MM.1S (cell line): ENCODE results near the gene KDM6A.
"Not testable (repeated sequence)": the region's sequence is repeated elsewhere in the genome, so short reads cannot be mapped to it uniquely, and the experiment has no call there.

Source experiments
- DNase-seq: peaks from one replicate; pipeline ENCODE4 v3.0.0-alpha.2; 2015
- H2AFZ ChIP-seq: fragments of 300-600 bp; sonication (generic); 2 replicates; pipeline ENCODE4 v1.6.0; 2016; ENCODE audit warnings: antibody characterized with exemption, low read length
- H3F3A ChIP-seq: fragments of 300-600 bp; sonication (generic); 2 replicates; pipeline ENCODE4 v1.6.1; 2016; ENCODE audit warnings: mild to moderate bottlenecking, antibody characterized with exemption, low read length, moderate library complexity, mixed read lengths; ENCODE audit not compliant: insufficient read depth
- H3K27ac ChIP-seq: fragments of 300-600 bp; sonication (generic); 2 replicates; pipeline ENCODE4 v1.5.1; 2016; ENCODE audit warnings: mild to moderate bottlenecking, low read length
- H3K27me3 ChIP-seq: fragments of 300-600 bp; sonication (generic); replicated peaks from 2 replicates; pipeline ENCODE4 v1.6.0; 2016; ENCODE audit warnings: low read length; ENCODE audit not compliant: insufficient read depth
- H3K36me3 ChIP-seq: fragments of 300-600 bp; sonication (generic); replicated peaks from 2 replicates; pipeline ENCODE4 v1.6.1; 2016; ENCODE audit warnings: mild to moderate bottlenecking, low read length, mixed read lengths; ENCODE audit not compliant: insufficient read depth
- H3K4me1 ChIP-seq: fragments of 300-600 bp; sonication (generic); 2 replicates; pipeline ENCODE4 v1.6.1; 2016; ENCODE audit warnings: low read length, mixed read lengths
- H3K4me2 ChIP-seq: fragments of 300-600 bp; sonication (generic); 2 replicates; pipeline ENCODE4 v1.6.0; 2016; ENCODE audit warnings: low read depth, low read length
- H3K4me3 ChIP-seq: fragments of 300-600 bp; sonication (generic); 2 replicates; pipeline ENCODE4 v1.5.1; 2016; ENCODE audit warnings: low read length, mixed read lengths
- H3K79me2 ChIP-seq: fragments of 300-600 bp; sonication (generic); 2 replicates; pipeline ENCODE4 v1.6.1; 2016; ENCODE audit warnings: mixed run types, low read length, mixed read lengths
- H3K9ac ChIP-seq: fragments of 300-600 bp; sonication (generic); 2 replicates; pipeline ENCODE4 v1.6.1; 2016; ENCODE audit warnings: low read length, mixed read lengths
- H3K9me2 ChIP-seq: fragments of 300-600 bp; sonication (generic); replicated peaks from 2 replicates; pipeline ENCODE4 v1.6.1; 2016; ENCODE audit warnings: mild to moderate bottlenecking, low read length, mixed read lengths; ENCODE audit not compliant: insufficient read depth
- H3K9me3 ChIP-seq: fragments of 300-600 bp; sonication (generic); replicated peaks from 2 replicates; pipeline ENCODE4 v1.6.1; 2016; ENCODE audit warnings: mild to moderate bottlenecking, low read length, mixed read lengths; ENCODE audit not compliant: insufficient read depth
- H4K20me1 ChIP-seq: fragments of 300-600 bp; sonication (generic); 2 replicates; pipeline ENCODE4 v1.6.1; 2016; ENCODE audit warnings: mild to moderate bottlenecking, low read length, moderate library complexity, mixed read lengths; ENCODE audit not compliant: insufficient read depth
- EZH2 ChIP-seq: fragments of 300-600 bp; sonication (generic); optimal IDR thresholded peaks from 2 replicates; pipeline ENCODE3; 2017; ENCODE audit warnings: low read depth, mild to moderate bottlenecking, antibody characterized with exemption, low read length, mixed read lengths
- EZH2phosphoT487 ChIP-seq: fragments of 300-600 bp; sonication (generic); IDR thresholded peaks from 2 replicates; pipeline ENCODE4 v1.6.1; 2018; ENCODE audit warnings: antibody characterized with exemption, low read length
- TF ChIP-seq, protein P1 (sequence below): fragments of 300-600 bp; sonication (generic); IDR thresholded peaks from 2 replicates; pipeline ENCODE4 v1.5.1; 2016; ENCODE audit warnings: antibody characterized with exemption, low read length, mixed read lengths

The KDM6A gene

DNA sequence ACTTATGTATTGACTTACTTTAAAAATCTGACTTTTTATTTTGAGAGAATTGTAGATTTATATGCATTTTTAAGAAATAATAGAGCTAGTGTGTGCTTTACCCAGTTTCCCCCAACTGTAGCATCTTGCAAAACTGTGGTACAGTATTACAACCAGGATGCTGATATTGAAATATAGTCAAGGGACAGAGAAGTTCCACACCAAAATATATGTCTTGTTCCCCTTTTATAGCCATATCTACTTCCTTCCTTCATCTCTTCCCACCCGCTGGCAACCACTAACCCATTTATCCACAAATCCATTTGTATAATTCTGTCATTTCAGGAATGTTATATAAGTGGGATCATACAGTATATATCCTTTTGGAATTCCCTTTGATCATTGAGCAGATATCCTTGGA, 16.8 kb downstream of the KDM6A start:
- peaks cover 95% of the 10 kb centered on the region for H3K79me2 ChIP-seq
- no peak for DNase-seq
- no peaks in the 10 kb centered on the region for H3F3A ChIP-seq
- H3K9me2 ChIP-seq, result no peaks in the 10 kb centered on the region
- peaks cover 3% of the 10 kb centered on the region for H4K20me1 ChIP-seq
- H2AFZ ChIP-seq, result no peak overlapping the region
- H3K4me2 ChIP-seq, result no peak overlapping the region
- no peaks in the 10 kb centered on the region for H3K4me1 ChIP-seq
- H3K9ac ChIP-seq, result no peak overlapping the region
- TF ChIP-seq, protein P1, sequence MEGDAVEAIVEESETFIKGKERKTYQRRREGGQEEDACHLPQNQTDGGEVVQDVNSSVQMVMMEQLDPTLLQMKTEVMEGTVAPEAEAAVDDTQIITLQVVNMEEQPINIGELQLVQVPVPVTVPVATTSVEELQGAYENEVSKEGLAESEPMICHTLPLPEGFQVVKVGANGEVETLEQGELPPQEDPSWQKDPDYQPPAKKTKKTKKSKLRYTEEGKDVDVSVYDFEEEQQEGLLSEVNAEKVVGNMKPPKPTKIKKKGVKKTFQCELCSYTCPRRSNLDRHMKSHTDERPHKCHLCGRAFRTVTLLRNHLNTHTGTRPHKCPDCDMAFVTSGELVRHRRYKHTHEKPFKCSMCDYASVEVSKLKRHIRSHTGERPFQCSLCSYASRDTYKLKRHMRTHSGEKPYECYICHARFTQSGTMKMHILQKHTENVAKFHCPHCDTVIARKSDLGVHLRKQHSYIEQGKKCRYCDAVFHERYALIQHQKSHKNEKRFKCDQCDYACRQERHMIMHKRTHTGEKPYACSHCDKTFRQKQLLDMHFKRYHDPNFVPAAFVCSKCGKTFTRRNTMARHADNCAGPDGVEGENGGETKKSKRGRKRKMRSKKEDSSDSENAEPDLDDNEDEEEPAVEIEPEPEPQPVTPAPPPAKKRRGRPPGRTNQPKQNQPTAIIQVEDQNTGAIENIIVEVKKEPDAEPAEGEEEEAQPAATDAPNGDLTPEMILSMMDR, result no peak
- TF ChIP-seq EZH2phosphoT487 (no peak), EZH2 (no peak)
- no peaks in the 10 kb centered on the region for H3K27me3 ChIP-seq
- no peak overlapping the region for H3K4me3 ChIP-seq
- H3K36me3 ChIP-seq, result no peaks in the 10 kb centered on the region
- H3K9me3 ChIP-seq, result no peaks in the 10 kb centered on the region
- no peak overlapping the region for H3K27ac ChIP-seq

DNA sequence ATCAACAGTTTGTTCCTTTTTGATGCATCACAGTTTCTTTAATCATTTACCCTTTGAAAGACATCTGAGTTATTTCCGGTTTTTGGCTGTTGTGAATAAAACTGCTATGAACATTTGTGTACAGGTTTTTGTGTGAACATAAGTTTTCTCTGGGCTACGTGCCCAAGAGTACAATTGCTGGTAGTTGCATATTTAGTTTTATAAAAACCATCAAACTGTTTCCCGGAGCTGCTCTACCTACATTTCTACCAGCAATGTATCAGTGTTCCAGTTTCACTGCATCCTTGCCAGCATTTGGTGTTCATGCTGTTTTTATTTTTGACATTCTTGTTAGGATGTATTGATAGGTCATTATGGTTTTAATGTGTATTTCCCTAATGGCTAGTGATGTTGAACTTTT, 17.3 kb downstream of the KDM6A start:
- H3K9ac ChIP-seq, result no peak overlapping the region
- H3K36me3 ChIP-seq, result no peaks in the 10 kb centered on the region
- no peaks in the 10 kb centered on the region for H3K27me3 ChIP-seq
- no peaks in the 10 kb centered on the region for H3F3A ChIP-seq
- H3K79me2 ChIP-seq, result peaks cover 93% of the 10 kb centered on the region
- H3K9me3 ChIP-seq, result no peaks in the 10 kb centered on the region
- H3K4me2 ChIP-seq, result no peak overlapping the region
- H3K9me2 ChIP-seq, result no peaks in the 10 kb centered on the region
- H3K27ac ChIP-seq, result no peak overlapping the region
- TF ChIP-seq EZH2 (no peak), EZH2phosphoT487 (no peak)
- TF ChIP-seq, protein P1, result no peak
- no peak overlapping the region for H2AFZ ChIP-seq
- H4K20me1 ChIP-seq, result peaks cover under 1% of the 10 kb centered on the region
- no peak for DNase-seq
- H3K4me1 ChIP-seq, result no peaks in the 10 kb centered on the region
- H3K4me3 ChIP-seq, result no peak overlapping the region

DNA sequence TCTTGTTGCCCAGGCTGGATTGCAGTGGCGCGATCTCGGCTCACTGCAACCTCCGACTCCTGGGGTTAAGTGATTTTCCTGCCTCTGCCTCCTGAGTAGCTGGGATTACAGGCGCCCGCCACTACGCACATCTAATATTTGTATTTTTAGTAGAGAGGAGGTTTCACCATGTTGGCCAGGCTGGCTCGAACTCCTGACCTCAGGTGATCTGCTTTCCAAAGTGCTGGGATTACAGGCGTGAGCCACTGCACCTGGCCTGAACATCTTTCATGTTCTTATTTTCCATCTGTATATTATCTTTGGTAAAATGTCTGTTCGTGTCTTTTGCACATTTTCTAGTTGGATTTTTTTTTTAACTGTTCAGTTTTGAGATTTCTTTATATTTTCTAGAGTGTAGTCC, 17.7 kb downstream of the KDM6A start:
- H3K4me1 ChIP-seq, H3K9ac ChIP-seq, H3K4me3 ChIP-seq, H3K27ac ChIP-seq, H4K20me1 ChIP-seq, H3F3A ChIP-seq, H3K27me3 ChIP-seq, H3K4me2 ChIP-seq, H3K9me3 ChIP-seq, H3K36me3 ChIP-seq, H3K9me2 ChIP-seq, DNase-seq, H2AFZ ChIP-seq: not testable (repeated sequence)
- peaks cover 93% of the 10 kb centered on the region for H3K79me2 ChIP-seq

DNA sequence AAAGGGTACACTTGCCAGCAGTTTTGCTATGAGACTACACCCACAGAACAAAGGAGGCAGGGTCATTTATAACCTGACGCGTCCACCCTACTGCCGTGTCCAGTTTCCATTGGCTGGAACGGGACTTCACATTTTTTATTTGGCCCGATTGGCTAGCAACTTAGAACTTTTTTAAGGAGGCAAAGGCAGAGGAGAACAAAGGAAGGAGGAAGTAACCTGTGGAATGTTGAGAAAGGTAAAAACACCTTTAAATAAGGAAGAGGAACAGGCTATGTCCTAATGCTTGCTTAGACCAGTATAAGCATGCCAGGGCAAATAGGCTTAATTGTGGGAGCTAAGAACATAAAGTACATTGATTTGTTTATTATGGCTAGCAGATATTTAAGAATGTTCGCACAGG, 18.7 kb downstream of the KDM6A start:
- no peaks in the 10 kb centered on the region for H3K9me3 ChIP-seq
- H3K79me2 ChIP-seq, result peaks cover 93% of the 10 kb centered on the region
- H3K36me3 ChIP-seq, result no peaks in the 10 kb centered on the region
- no peak overlapping the region for H2AFZ ChIP-seq
- H3K9ac ChIP-seq, result no peak overlapping the region
- no peak overlapping the region for H3K4me3 ChIP-seq
- TF ChIP-seq EZH2phosphoT487, result no peak
- no peak for TF ChIP-seq EZH2
- TF ChIP-seq, protein P1, result no peak
- no peak overlapping the region for H3K27ac ChIP-seq
- no peak overlapping the region for H3K4me2 ChIP-seq
- H3F3A ChIP-seq, result no peaks in the 10 kb centered on the region
- H3K27me3 ChIP-seq, result no peaks in the 10 kb centered on the region
- no peaks in the 10 kb centered on the region; the same call in 1 of the 2 replicates for H4K20me1 ChIP-seq
- H3K4me1 ChIP-seq, result no peaks in the 10 kb centered on the region
- no peaks in the 10 kb centered on the region for H3K9me2 ChIP-seq
- DNase-seq, result no peak
